ENCODE data around the gene ABTB1. TPM values are rescaled to one million over a fixed set of nuclear protein-coding genes. Genes with fewer than 3 reads are reported as not detected.

ABTB1 gene
- total and polyA plus RNA-seq, 12 donors, result 2.8 to 96.0 (median 32.2) TPM

GRCh38 chr3:127712881-127713771 lies 40.4 kb downstream of the ABTB1 start:
- whole genome bisulfite sequencing, 4 donors, result 73 to 83% (median 77%) methylated on average over 4 to 9 of the region's 9 CpGs
- H3K36me3 ChIP-seq (replicated peaks in 1 of 2), result no peaks in the 10 kb centered on the region
- H3K27ac ChIP-seq, result peak overlapping the region in 2 of 5 donors; percentile 27 to 49
- intact Hi-C loops (cut with DNase I), result no loop called here
- H3K9me3 ChIP-seq (replicated peaks in 1 of 3), result no peaks in the 10 kb centered on the region
- H3K27me3 ChIP-seq, result no peaks in the 10 kb centered on the region
- H3K4me1 ChIP-seq (replicated peaks in 1 of 2), result peaks cover 12 to 26% of the 10 kb centered on the region in 2 donors
- no peak overlapping the region for H3K4me3 ChIP-seq
- TF ChIP-seq CTCF (IDR thresholded peaks at IDR 0.05), result no peak
- peak in 1 of 7 donors; percentile 19 for DNase-seq

GRCh38 chr3:127714125-127714571 lies 41.4 kb downstream of the ABTB1 start:
- no peaks in the 10 kb centered on the region for H3K36me3 ChIP-seq (replicated peaks in 1 of 2)
- no peaks in the 10 kb centered on the region for H3K9me3 ChIP-seq (replicated peaks in 1 of 3)
- peak in 1 of 7 donors; percentile 23 for DNase-seq
- TF ChIP-seq POLR2A (IDR thresholded peaks at IDR 0.05) (no peak), CTCF (IDR thresholded peaks at IDR 0.05) (no peak)
- no peak overlapping the region for H3K4me3 ChIP-seq
- intact Hi-C loops (cut with DNase I), result no loop called here
- H3K4me1 ChIP-seq (replicated peaks in 1 of 2), result peaks cover 12 to 18% of the 10 kb centered on the region in 2 donors
- 68 to 77% (median 73%) methylated on average over 10 of the region's 10 CpGs for WGBS, 4 donors
- H3K27ac ChIP-seq, result peak overlapping the region in 2 of 5 donors; percentile 29 to 49
- H3K27me3 ChIP-seq, result no peaks in the 10 kb centered on the region

- Histone ChIP-seq H3K27me3 (no peaks in the 10 kb centered on the region), H3K4me3 (no peak overlapping the region), H3K27ac (no peak overlapping the region), H3K36me3 (replicated peaks in 1 of 2) (no peaks in the 10 kb centered on the region), H3K4me1 (replicated peaks in 1 of 2) (peaks cover 8 to 11% of the 10 kb centered on the region in 2 donors), H3K9me3 (replicated peaks in 1 of 3) (no peaks in the 10 kb centered on the region)
- intact Hi-C loops (cut with DNase I), result no loop called here
- peak in 1 of 7 donors; percentile 6 for DNase-seq
- 95 to 100% (median 99%) methylated on average over 1 to 5 of the region's 5 CpGs for WGBS, 4 donors
- TF ChIP-seq CTCF (IDR thresholded peaks at IDR 0.05) (no peak), POLR2A (IDR thresholded peaks at IDR 0.05) (no peak)
Measured at GRCh38 chr3:127714866-127715265, 42.1 kb downstream of the ABTB1 start.

GRCh38 chr3:127715532-127715931 lies 42.8 kb downstream of the ABTB1 start:
- intact Hi-C loops (cut with DNase I), result no loop called here
- 57 to 78% (median 65%) methylated on average over 8 of the region's 8 CpGs for WGBS, 4 donors
- Histone ChIP-seq H3K4me3 (no peak overlapping the region), H3K36me3 (replicated peaks in 1 of 2) (no peaks in the 10 kb centered on the region), H3K4me1 (replicated peaks in 1 of 2) (peaks cover 5 to 7% of the 10 kb centered on the region in 2 donors), H3K27ac (no peak overlapping the region), H3K9me3 (replicated peaks in 1 of 3) (no peaks in the 10 kb centered on the region), H3K27me3 (no peaks in the 10 kb centered on the region)
- TF ChIP-seq POLR2A (IDR thresholded peaks at IDR 0.05) (no peak), CTCF (IDR thresholded peaks at IDR 0.05) (no peak)
- no peak for DNase-seq
